ENCODE measurements around the gene TBKBP1.

Gene TBKBP1, protein sequence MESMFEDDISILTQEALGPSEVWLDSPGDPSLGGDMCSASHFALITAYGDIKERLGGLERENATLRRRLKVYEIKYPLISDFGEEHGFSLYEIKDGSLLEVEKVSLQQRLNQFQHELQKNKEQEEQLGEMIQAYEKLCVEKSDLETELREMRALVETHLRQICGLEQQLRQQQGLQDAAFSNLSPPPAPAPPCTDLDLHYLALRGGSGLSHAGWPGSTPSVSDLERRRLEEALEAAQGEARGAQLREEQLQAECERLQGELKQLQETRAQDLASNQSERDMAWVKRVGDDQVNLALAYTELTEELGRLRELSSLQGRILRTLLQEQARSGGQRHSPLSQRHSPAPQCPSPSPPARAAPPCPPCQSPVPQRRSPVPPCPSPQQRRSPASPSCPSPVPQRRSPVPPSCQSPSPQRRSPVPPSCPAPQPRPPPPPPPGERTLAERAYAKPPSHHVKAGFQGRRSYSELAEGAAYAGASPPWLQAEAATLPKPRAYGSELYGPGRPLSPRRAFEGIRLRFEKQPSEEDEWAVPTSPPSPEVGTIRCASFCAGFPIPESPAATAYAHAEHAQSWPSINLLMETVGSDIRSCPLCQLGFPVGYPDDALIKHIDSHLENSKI

GRCh38 chr17:47693731-47694580, at the start of gene TBKBP1:
TBKBP1 (plus strand) TSS chr17:47694161; CDS start chr17:47696113, 1,952 bp downstream.
- no peak for DNase-seq

GRCh38 chr17:47644324-47644723, 49.6 kb upstream of the TBKBP1 start:
- DNase-seq: peak; percentile 87 to 97

DNA sequence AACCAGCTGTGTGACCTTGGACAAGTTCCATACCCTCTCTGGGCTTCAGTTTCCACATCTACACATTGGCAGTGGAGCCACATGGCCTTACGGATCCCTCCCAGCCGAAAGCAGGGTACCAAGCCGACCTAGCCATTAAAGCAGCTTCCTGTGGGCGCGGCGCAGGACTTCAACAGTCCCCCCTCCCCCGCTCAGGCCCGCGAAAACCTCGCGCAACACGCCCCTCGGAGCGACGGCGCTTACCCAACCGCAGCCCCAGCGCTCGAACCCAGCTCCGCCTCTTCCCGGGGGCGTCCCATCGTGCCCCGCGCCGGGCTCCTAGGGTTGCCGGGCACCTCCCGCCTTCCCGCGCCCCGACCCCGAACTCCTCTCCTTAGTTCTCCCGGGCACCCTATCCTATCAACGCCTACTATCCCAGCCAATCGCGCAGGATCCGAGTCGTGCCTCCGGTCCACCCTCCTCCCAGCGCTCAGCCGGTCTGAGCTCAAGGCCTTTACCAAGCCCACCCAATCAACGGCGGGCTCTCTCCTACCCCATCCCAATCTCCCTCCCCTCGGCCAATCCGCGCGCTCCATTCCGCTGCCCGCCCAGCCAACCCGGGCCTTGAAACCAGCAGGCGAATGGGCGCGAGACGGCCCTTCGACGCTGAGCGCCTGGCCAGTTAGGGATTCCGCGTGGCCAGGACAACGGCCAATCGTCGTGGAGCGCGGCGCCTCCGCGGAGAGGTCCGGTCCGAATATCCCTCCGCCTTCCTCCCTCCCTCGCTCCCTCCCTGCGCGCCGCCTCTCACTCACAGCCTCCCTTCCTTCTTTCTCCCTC, 44.6 kb upstream of the TBKBP1 start, which contains the start of gene KPNB1:
TSS of gene KPNB1 (plus strand) at position 767 of the 819 bp plus-strand sequence. CDS start 326 bp downstream, outside the sequence.
- DNase-seq: peak; percentile 98 to 100

DNA sequence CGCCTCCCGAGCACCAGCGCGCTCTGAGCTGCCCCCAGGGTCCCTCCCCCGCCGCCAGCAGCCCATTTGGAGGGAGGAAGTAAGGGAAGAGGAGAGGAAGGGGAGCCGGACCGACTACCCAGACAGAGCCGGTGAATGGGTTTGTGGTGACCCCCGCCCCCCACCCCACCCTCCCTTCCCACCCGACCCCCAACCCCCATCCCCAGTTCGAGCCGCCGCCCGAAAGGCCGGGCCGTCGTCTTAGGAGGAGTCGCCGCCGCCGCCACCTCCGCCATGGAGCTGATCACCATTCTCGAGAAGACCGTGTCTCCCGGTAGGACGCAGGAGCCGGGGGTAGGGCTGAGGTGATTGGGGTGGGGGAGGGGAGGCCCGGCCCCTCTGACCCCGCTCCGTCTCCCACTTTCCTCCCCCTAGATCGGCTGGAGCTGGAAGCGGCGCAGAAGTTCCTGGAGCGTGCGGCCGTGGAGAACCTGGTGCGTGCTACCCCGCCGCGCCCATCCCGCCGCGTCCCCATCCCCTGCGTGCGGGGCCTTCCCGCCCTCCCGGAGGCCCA, 43.9 kb upstream of the TBKBP1 start:
- DNase-seq: no peak

DNA sequence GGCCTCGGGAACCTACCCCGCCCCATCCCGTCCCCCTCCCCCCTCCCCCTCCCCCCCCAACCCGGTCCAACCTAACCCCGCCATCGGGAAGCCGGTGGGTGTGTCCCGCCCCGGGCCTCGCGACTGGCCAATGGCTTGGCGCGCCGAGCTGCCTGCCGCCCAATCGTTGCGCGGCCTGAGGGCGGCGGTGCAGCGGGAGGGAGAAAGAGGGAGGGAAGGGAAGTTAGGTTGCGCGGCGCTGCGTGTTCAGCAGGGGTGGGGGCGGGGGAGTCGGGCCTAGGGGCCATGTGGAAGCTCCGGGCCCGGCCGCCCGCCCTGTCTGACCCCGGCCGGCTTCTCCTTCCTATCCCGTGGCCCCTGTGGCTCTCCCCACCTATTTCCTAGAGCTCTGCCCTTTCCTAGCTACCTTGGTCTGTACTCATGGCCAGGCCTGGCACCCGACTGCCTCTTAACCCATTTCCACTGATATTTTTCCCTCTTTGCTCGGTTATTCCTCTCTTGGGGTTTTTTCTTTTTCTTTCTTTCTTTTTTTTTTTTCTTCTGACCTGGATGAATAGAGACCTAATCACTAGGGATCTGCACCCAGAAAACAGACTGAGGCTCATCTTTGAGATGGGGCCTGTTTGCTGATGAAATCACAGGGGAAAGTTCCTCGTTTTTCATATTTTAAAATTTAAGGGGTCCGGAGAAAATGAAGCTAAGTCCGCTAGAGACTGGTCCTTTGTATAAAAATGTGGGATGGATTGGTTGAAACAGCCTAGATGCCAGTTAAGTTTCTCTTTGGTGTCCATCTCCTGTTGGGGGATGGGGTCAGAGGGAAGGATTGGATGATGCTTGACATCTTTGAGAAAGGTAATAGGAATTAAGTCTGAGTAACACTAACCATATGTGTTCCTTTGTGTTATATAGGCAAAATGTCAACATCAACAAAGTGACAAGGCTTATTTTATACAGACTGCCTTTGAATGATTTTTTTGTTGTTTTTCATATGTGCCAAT, 43.1 kb upstream of the TBKBP1 start:
- DNase-seq: peak; percentile 94 to 95

- no peak for DNase-seq
Measured at GRCh38 chr17:47651704-47652103, 42.3 kb upstream of the TBKBP1 start.

GRCh38 chr17:47652570-47652969, 41.4 kb upstream of the TBKBP1 start:
- no peak for DNase-seq

- no peak for DNase-seq
Measured at GRCh38 chr17:47653442-47653841, 40.5 kb upstream of the TBKBP1 start.

- DNase-seq: no peak
Measured at GRCh38 chr17:47654991-47655390, 39.0 kb upstream of the TBKBP1 start.

DNA sequence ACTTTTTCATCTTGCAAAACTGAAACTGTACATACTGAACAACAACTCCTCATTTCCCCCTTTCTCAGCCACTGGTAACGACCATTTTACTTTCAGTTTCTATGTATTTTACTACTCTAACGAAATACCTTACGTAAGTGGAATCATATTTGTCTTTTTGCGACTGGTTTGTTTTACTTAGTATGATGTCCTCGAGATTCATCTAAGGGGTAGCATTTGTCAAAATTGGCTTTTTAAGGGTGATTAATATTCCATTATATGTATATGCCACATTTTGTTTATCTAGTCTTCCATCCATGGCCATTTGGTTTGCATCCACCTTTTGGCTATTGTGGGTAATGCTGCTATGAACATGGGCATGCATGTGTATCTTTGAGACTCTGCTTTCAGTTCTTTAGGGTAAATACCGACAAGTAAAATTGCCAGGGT, 33.9 kb upstream of the TBKBP1 start:
- DNase-seq: peak; percentile 67 to 76

GRCh38 chr17:47663912-47664623, 29.9 kb upstream of the TBKBP1 start:
- DNase-seq: peak in 1 of 2 donors; percentile 83

GRCh38 chr17:47664624-47664941, 29.4 kb upstream of the TBKBP1 start:
- no peak for DNase-seq

DNA sequence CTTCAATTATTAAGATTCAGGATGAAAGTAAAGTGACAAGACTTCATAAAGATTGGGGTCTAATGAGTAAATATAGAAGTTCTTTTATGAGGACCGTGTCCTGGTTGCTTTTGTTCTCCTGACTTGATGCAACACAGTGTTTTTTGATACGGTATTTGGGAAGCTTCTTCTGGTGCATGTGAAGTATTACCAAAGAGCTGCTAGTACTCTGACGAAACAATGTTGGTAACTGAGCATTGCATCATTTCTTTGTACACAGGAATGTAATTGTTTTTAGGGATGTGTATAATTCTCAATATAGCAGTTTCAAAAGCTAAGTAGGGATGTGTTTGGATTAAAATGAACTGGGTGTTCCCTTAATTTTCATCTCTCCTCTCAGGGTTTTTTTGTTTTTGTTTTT, 28.3 kb upstream of the TBKBP1 start:
- peak; percentile 92 for DNase-seq

- DNase-seq: peak; percentile 55 to 76
Measured at GRCh38 chr17:47669081-47669480, 24.9 kb upstream of the TBKBP1 start.

DNA sequence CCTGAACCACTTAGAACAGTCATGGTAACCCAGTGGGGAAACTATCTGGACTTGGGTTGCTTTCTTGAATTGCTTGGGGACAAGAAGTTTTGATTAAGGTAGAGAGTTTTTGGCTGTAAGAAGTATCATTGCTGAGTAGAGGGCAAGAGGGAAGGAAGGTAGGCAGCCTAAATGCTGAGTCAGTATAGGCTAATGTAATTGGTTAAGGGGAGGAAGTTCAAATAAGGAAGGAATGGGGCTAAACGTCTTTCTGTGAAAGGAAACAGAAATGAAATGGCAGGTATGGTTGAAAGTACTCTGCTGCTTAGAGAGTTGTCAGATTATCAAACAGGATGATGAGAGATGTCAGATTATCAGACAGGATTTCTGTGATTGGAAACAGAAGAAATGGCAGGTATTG, 23.9 kb upstream of the TBKBP1 start:
- peak; percentile 30 to 48 for DNase-seq

- no peak for DNase-seq
Measured at GRCh38 chr17:47674499-47674898, 19.5 kb upstream of the TBKBP1 start.

- DNase-seq: no peak
Measured at GRCh38 chr17:47675380-47676198, 18.4 kb upstream of the TBKBP1 start.

- DNase-seq: no peak
Measured at GRCh38 chr17:47676199-47676472, 17.8 kb upstream of the TBKBP1 start.

DNA sequence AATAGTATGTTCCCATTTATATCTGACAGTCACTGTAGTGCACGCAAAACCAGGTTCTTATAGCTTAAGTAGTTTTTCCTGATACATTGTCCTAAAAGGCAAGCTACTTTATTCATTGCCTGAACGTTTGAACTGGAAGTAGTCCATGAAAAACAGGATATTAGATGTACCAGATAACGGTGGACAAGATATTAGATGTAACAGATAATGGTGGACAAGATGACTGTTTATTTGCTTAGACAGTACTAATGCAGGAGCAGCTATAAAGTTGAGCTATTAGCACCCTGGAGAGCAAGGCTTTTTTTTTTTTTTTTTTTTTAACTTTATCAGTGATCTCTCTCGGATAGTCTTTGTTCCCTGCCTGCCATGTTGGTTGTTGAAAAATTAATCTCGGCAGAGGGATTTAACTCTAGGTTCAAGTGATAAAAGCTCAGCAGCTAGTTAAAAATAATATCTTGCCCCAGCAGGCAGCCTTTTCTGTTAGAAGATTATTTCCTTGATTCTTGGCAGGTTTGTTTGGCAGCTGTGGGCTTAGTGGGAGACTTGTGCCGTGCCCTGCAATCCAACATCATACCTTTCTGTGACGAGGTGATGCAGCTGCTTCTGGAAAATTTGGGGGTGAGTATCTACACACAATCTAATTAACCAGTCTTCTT, 17.3 kb upstream of the TBKBP1 start:
- no peak for DNase-seq

Measured in inflammatory macrophage treated with lipopolysaccharide for 1 hour (primary cell).